ENCODE results near the gene SERTAD4.

SERTAD4 gene

GRCh38 chr1:210262167-210262896 is 29.7 kb downstream of the SERTAD4 start:
- TF ChIP-seq CTCF (conservative IDR thresholded peaks at IDR 0.05; ENCODE audit: low read length), result no peak
- TF ChIP-seq EZH2phosphoT487 (IDR thresholded peaks at IDR 0.05; ENCODE audit: borderline replicate concordance), result no peak
- no peak overlapping the region for H3K4me3 ChIP-seq (ENCODE audit: low read length, poor library complexity, severe bottlenecking)
- H3K9me2 ChIP-seq (replicated peaks; ENCODE audit: low read depth, low read length), result no peaks in the 10 kb centered on the region
- no peaks in the 10 kb centered on the region for H3K4me1 ChIP-seq (ENCODE audit: insufficient read depth, low read length, poor library complexity, severe bottlenecking)
- no peak overlapping the region for H3K4me2 ChIP-seq (ENCODE audit: low read depth, low read length, poor library complexity, severe bottlenecking)
- no peaks in the 10 kb centered on the region for H3F3A ChIP-seq (ENCODE audit: low read depth)
- H3K9ac ChIP-seq (ENCODE audit: low read depth, low read length, poor library complexity, severe bottlenecking), result no peak overlapping the region
- H2AFZ ChIP-seq (ENCODE audit: low read length), result no peak overlapping the region
- no peaks in the 10 kb centered on the region for H3K9me3 ChIP-seq (ENCODE audit: insufficient read depth, low read depth, low read length)
- no peaks in the 10 kb centered on the region for H3K36me3 ChIP-seq (ENCODE audit: insufficient read depth, low read length)
- no peaks in the 10 kb centered on the region for H4K20me1 ChIP-seq (ENCODE audit: insufficient read depth, low read length, poor library complexity, severe bottlenecking)
- no peaks in the 10 kb centered on the region for H3K79me2 ChIP-seq (ENCODE audit: insufficient read depth, low read length)
- no peaks in the 10 kb centered on the region for H3K27me3 ChIP-seq (ENCODE audit: insufficient read depth, low read length, poor library complexity, severe bottlenecking)

DNA sequence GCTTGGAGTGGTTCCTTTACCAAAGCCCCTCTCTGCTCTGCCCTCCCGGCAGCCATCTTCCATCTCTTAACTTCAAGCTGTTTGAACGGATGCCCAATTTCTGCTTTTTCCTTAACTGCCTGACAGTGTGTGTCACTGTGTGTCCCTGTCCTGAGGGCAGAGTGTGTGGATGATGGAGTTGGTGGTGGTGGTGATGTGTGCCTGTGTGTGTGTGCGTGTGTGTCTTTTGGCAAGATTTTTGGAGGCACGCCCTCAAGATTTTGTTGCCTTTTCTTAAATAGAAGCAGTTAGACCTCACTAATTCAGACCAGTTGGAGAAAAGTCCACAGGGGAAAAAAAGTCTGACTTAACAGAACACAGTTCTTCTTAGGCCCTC is 30.3 kb downstream of the SERTAD4 start:
- H3K9me2 ChIP-seq (replicated peaks; ENCODE audit: low read depth, low read length), result no peaks in the 10 kb centered on the region
- H3K4me2 ChIP-seq (ENCODE audit: low read depth, low read length, poor library complexity, severe bottlenecking), result no peak overlapping the region
- H4K20me1 ChIP-seq (ENCODE audit: insufficient read depth, low read length, poor library complexity, severe bottlenecking), result no peaks in the 10 kb centered on the region
- no peaks in the 10 kb centered on the region for H3F3A ChIP-seq (ENCODE audit: low read depth)
- H3K27me3 ChIP-seq (ENCODE audit: insufficient read depth, low read length, poor library complexity, severe bottlenecking), result no peaks in the 10 kb centered on the region
- no peak overlapping the region for H2AFZ ChIP-seq (ENCODE audit: low read length)
- H3K4me1 ChIP-seq (ENCODE audit: insufficient read depth, low read length, poor library complexity, severe bottlenecking), result no peaks in the 10 kb centered on the region
- no peaks in the 10 kb centered on the region for H3K79me2 ChIP-seq (ENCODE audit: insufficient read depth, low read length)
- H3K36me3 ChIP-seq (ENCODE audit: insufficient read depth, low read length), result no peaks in the 10 kb centered on the region
- TF ChIP-seq EZH2phosphoT487 (IDR thresholded peaks at IDR 0.05; ENCODE audit: borderline replicate concordance) (no peak), CTCF (conservative IDR thresholded peaks at IDR 0.05; ENCODE audit: low read length) (no peak)
- no peak overlapping the region for H3K4me3 ChIP-seq (ENCODE audit: low read length, poor library complexity, severe bottlenecking)
- no peak overlapping the region for H3K9ac ChIP-seq (ENCODE audit: low read depth, low read length, poor library complexity, severe bottlenecking)
- no peaks in the 10 kb centered on the region for H3K9me3 ChIP-seq (ENCODE audit: insufficient read depth, low read depth, low read length)

- Histone ChIP-seq H3K79me2 (ENCODE audit: insufficient read depth, low read length) (no peaks in the 10 kb centered on the region), H3K4me1 (ENCODE audit: insufficient read depth, low read length, poor library complexity, severe bottlenecking) (no peaks in the 10 kb centered on the region), H3K27me3 (ENCODE audit: insufficient read depth, low read length, poor library complexity, severe bottlenecking) (no peaks in the 10 kb centered on the region), H2AFZ (ENCODE audit: low read length) (no peak overlapping the region), H3K4me2 (ENCODE audit: low read depth, low read length, poor library complexity, severe bottlenecking) (no peak overlapping the region), H3K9me3 (ENCODE audit: insufficient read depth, low read depth, low read length) (no peaks in the 10 kb centered on the region), H3K9ac (ENCODE audit: low read depth, low read length, poor library complexity, severe bottlenecking) (no peak overlapping the region), H3F3A (ENCODE audit: low read depth) (no peaks in the 10 kb centered on the region), H3K36me3 (ENCODE audit: insufficient read depth, low read length) (no peaks in the 10 kb centered on the region), H3K4me3 (ENCODE audit: low read length, poor library complexity, severe bottlenecking) (no peak overlapping the region), H4K20me1 (ENCODE audit: insufficient read depth, low read length, poor library complexity, severe bottlenecking) (no peaks in the 10 kb centered on the region), H3K9me2 (replicated peaks; ENCODE audit: low read depth, low read length) (no peaks in the 10 kb centered on the region)
- no peak for TF ChIP-seq CTCF (conservative IDR thresholded peaks at IDR 0.05; ENCODE audit: low read length)
These were observed 31.4 kb downstream of the SERTAD4 start for GRCh38 chr1:210263963-210264362.

All from Loucy (cell line).